NCI-H146 treated with DMSO at 0.1 percent for 48 hours (cell line): ENCODE data around the gene C1orf35.

Experiments used
- DNase-seq: peaks from one replicate; lab custom pipeline; 2025; ENCODE audit not compliant: unreplicated experiment; lab: John Stamatoyannopoulos, UW

The C1orf35 gene

DNA sequence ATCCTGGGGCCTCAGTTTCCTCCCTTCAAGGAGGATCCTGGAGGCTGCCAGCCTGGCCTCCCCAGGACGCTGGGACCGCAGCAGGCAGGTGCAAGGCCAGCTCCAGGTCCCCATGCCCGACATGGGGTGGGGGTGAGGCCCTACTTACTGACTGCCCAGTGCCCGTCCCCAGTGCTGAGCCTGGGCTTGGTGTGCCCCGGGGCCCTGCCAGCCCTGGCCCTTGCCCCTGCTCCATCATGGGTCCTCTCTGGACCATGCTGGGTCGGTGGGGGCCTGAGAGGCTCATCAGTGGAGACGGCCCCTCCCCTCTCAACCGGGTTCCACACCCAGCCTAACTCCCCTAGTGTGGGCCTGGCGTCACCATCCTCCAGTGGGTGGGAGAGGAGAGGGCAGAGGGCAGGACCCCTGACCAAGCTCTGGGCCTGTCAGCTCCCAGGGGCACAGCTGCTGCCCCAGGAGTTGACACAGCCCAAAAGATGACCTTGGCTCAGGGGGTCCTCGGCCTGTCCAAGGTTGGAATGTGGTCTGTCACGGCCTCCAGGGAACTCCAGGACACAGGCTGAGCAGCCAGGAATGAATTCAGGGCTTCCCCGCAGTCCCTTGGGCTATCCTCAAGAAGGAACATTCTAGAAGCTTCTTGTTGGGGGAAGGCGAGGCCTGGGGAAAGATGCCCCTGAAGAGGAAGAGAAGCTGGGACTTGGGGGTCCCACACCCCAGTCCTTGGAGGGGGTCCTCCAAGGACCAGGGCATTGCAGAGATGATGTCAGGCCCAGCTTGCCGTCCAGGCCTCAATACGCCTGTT is 38.2 kb downstream of the C1orf35 start:
- no peak for DNase-seq

DNA sequence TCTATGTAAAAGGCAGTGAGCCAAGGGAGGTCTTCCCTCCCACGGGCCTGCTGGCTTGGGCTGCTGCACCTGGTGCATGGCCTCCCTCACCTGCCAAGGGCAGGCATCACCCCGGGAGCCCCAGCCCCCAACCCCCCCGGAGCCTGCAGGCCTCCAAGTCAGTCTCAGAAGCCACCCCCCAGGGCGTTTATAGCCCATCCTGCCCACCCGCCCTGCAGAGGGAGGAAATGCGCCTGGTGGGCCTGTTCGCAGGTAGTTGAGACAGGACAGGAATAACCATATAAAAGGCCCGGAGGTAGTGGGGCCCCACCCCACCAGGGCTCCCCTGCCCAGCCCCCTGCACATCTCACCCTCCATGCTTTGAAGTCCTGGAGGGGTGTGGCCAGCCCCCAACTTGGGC is 38.8 kb downstream of the C1orf35 start:
- DNase-seq = no peak

DNA sequence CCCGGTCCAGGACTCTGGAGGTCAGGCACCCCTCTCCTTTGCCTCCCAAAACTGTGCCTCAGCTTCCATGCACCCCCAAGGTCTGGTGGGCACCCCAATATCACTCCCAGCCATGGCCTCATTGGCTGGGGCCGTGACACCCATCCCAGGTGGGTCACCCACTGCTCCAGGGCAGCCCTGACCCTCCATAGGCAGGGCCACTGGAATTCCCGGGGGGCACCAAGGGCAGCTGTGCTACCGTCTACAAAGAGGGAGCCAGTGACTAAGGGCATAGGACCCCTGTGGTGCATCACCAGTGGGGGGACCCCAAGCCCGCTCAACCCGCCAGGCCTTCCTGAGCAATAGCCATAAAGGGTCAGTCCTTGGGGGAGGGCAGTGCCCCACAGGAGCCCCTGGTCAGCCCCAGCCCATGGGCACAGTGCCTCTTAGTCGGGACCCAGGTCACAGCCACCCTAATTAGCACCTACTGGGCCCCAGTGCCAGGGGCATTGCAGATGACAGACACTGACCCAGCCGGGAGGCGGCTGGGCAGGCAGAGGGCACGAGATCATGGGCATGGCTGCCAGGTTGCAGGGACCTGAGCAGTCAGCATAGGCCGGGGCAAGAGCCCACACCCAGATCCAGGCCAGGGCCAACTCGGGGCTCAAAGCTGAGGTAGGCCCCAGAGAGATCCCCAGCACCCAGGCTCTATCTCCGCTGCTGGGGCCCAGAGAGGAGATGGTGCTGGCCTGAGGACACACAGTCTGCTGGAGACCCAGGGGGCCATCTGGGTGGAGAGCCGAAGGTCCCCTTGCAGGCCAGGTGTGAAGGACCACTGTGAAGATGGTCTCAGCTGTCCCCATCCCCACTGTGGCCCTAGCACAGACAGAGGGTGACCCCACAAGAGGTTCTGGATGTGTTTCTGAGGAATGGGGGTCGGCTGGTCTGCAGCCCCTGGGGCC is 39.6 kb downstream of the C1orf35 start:
- no peak for DNase-seq

DNA sequence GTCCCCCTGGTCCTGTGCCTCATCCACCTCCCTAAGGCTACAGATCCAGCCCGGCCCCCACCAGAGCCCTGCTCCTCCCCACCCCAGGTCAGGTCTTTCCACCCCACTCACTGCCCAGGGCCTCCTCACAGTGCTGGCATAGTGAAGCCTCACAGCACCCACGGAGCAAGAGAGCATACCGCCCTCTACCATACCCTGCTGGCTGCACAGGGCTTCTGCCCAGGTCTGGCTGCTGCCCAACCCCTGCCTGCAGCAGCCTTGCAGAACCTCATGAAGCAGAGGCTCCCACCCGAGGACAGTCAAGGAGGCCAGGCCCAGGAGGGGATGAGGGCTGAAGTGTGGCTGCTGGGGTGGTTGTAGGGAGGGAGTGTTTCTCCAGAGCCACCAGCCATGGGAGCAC is 40.3 kb downstream of the C1orf35 start:
- DNase-seq = no peak

DNA sequence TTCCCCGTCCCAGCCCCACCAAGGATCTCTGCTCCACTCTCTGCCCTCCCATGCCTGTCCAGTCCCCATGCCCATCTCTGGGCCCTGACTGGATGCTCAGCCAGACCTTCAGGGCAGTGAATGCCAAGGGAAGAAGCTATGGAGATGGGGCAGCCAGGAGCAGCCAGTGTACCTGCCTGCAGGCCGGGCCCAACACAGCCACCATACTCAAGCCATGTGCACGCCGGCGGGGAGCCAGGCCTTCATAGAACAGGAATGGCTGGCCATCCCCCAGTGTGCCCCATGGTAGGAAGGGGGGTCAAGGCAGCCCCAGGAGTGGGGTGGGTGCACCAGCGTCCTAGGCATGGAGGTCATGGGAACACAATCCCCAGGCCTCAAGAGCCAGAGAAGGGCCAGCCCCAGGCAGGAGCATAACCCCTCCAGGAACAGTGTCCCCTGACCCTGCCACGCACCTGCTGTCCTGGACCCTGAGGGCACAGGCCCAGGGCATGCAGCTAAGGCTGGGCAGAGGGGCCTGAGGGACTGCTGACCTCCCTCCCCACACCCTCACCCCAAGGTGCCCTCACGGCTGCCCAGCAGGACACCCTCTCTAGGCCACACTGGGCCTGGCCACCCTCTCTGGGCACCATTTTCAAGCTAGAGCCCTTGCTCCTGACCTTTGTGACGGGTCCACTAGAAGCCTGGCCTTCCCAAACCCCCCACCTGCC is 40.9 kb downstream of the C1orf35 start:
- DNase-seq = no peak

DNA sequence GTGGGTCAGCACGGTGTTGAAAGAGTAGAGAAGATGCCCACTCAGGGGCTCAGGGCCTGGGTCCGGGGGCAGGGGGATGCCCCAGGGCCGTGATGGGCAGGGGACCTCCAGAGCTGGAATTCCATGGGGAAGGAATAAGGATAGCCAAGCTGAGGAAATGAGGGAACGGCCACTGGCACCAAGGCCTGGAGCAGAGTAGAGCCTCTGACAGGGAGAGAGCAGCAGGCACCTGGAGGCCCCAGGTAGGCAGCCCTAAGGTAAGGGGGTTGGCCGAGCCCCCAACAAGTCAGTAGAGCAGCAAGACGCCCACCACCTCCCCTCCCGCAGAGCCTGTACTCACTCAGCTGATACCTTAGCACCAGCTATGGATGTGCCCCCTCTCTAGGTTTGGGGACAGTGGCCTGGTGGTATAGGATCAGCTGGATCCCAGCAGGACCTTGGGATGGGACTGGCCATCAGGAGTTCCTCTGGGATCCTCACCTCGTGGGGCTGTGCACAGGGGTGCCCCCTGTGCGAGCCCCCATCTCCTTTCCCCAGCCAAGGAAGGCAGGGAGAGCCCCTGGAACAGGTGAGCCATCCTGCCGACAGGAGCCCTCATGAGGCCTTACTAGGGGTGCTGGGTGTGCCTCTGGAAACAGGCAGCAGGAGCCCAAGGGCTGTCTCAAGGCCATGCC is 41.6 kb downstream of the C1orf35 start:
- no peak for DNase-seq

DNA sequence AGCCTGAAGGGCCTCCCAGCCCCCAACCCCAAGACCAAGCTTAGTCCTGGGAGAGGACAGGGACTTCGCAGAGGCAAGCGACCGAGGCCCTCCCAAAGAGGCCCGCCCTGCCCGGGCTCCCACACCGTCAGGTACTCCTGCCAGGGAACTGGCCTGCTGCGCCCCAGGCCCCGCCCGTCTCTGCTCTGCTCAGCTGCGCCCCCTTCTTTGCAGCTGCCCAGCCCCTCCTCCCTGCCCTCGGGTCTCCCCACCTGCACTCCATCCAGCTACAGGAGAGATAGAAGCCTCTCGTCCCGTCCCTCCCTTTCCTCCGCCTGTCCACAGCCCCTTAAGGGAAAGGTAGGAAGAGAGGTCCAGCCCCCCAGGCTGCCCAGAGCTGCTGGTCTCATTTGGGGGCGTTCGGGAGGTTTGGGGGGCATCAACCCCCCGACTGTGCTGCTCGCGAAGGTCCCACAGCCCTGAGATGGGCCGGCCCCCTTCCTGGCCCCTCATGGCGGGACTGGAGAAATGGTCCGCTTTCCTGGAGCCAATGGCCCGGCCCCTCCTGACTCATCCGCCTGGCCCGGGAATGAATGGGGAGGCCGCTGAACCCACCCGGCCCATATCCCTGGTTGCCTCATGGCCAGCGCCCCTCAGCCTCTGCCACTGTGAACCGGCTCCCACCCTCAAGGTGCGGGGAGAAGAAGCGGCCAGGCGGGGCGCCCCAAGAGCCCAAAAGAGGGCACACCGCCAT is 42.5 kb downstream of the C1orf35 start:
- DNase-seq = no peak

DNA sequence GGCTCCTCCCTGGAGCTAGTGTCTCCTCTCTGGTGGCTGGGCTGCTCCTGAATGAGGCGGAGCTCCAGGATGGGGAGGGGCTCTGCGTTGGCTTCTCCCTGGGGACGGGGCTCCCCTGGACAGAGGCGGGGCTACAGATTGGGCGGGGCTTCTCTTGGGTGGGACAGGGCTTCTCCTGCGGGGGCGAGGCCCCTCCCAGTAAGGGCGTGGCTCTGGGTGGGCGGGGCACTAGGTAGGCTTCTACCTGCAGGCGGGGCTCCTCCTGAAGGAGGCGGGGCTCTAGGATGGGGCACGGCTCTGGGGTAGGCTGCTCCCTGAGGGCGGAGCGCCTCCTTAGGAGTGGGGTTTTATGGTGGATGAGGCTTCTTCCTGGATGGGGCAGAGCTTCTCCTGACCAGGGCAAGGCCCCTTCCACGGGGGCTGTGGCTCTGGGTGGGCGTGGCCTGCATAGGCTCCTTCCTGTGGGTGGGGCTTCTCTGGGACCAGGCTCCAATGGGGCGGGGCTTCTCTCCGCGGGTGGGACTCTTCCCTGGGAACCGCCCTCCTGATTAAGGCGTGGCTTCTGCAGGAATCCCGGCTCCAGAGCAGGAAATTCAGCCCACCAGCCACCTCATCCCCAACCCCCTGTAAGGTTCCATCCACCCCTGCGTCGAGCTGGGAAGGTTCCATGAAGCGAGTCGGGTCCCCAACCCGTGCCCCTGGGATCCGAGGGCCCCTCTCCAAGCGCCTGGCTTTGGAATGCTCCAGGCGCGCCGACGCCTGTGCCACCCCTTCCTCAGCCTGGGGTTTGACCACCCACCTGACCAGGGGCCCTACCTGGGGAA is 43.3 kb downstream of the C1orf35 start:
- DNase-seq = peak; percentile 84

DNA sequence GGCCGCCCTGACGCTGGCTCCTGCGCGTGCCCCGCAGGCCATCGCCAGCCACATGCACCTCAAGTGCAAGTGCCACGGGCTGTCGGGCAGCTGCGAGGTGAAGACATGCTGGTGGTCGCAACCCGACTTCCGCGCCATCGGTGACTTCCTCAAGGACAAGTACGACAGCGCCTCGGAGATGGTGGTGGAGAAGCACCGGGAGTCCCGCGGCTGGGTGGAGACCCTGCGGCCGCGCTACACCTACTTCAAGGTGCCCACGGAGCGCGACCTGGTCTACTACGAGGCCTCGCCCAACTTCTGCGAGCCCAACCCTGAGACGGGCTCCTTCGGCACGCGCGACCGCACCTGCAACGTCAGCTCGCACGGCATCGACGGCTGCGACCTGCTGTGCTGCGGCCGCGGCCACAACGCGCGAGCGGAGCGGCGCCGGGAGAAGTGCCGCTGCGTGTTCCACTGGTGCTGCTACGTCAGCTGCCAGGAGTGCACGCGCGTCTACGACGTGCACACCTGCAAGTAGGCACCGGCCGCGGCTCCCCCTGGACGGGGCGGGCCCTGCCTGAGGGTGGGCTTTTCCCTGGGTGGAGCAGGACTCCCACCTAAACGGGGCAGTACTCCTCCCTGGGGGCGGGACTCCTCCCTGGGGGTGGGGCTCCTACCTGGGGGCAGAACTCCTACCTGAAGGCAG is 44.0 kb downstream of the C1orf35 start:
- no peak for DNase-seq

DNA sequence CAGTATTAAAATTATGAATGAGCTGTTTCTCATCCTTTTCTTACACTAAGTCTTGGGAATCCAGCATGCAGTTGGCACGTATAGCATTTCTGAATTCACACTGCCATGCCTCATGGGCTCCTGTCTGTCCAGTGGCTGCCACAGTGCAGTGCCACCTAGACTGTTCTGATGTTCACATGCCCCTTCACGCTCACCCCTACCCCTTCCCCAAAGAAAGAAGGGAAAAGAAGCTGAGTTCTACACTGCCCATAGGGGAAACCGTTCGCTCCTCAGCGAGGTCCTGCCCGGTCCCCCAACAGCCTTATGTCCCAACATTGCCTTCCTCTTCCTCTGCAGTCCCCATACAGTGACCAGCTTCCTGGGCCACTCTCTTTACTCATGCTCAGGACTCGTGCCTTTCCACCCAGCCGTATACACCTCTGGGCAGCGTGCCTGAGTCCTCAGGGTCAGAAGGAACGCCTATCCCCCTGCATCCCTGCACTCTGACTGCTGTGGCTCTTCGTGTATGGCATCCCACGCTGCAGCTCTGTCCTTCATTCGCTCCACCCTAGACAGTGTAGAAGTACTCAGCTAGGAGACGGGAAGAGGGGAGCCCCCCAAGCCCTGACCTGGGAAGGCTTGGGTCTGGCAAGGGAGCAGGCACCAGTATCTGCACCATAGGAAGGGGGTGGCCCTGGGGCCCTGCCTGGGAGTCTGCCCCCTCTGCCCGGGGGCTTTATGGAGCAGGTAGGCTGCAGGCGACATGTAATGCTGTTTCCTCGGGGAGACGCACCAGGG is 44.8 kb downstream of the C1orf35 start:
- DNase-seq = no peak
